Measurements from ENCODE around the gene COX6B1. TPM values are rescaled to one million over a fixed set of nuclear protein-coding genes. Genes with fewer than 3 reads are reported as not detected.
"Not testable (repeated sequence)": the region's sequence is repeated elsewhere in the genome, so short reads cannot be mapped to it uniquely, and the experiment has no call there.

The COX6B1 gene
- polyA plus RNA-seq (2012; ENCODE audit: low read depth, missing spikeins) = 822 TPM

GRCh38 chr19:35648017-35648961 is at the start of gene COX6B1:
COX6B1 (plus strand) TSS chr19:35648323; CDS start chr19:35651244, 2,921 bp downstream.
- TF ChIP-seq PAX5 (IDR thresholded peaks at IDR 0.05; ENCODE audit: insufficient read depth, low read length, severe bottlenecking) = no peak
- peak; percentile 96 for TF ChIP-seq POLR2A (IDR thresholded peaks at IDR 0.05; ENCODE audit: low read depth, low read length)
- TF ChIP-seq TAF1 (IDR thresholded peaks at IDR 0.05; ENCODE audit: low read depth, low read length) = peak; percentile 85
- peak; percentile 74 for TF ChIP-seq POU2F2 (IDR thresholded peaks at IDR 0.05; ENCODE audit: low read depth, low read length)
- peak; percentile 95 for TF ChIP-seq POLR2AphosphoS5 (IDR thresholded peaks at IDR 0.05; ENCODE audit: low read depth, low read length)
- TF ChIP-seq SPI1 (IDR thresholded peaks at IDR 0.05; ENCODE audit: low read depth, low read length) = peak; percentile 53
- FAIRE-seq = peak; percentile 97

GRCh38 chr19:35601971-35602370 is 46.2 kb upstream of the COX6B1 start:
- DNase-seq (ENCODE audit: insufficient read length, low spot score) (no peak), FAIRE-seq (no peak)
- TF ChIP-seq POU2F2 (IDR thresholded peaks at IDR 0.05; ENCODE audit: low read depth, low read length) (no peak), SPI1 (IDR thresholded peaks at IDR 0.05; ENCODE audit: low read depth, low read length) (no peak), POLR2A (IDR thresholded peaks at IDR 0.05; ENCODE audit: low read depth, low read length) (no peak), TAF1 (IDR thresholded peaks at IDR 0.05; ENCODE audit: low read depth, low read length) (no peak), POLR2AphosphoS5 (IDR thresholded peaks at IDR 0.05; ENCODE audit: low read depth, low read length) (no peak), PAX5 (IDR thresholded peaks at IDR 0.05; ENCODE audit: insufficient read depth, low read length, severe bottlenecking) (no peak)

More at GRCh38 chr19:35648017-35648961, at the start of gene COX6B1:
- peak; percentile 93 for DNase-seq (ENCODE audit: insufficient read length, low spot score)

- not testable (repeated sequence) for DNase-seq (ENCODE audit: insufficient read length, low spot score); FAIRE-seq
Observed at GRCh38 chr19:35604436-35604835, 43.7 kb upstream of the COX6B1 start.

GRCh38 chr19:35607170-35607569 is 41.0 kb upstream of the COX6B1 start:
- not testable (repeated sequence) for FAIRE-seq; DNase-seq (ENCODE audit: insufficient read length, low spot score)

- DNase-seq (ENCODE audit: insufficient read length, low spot score) (no peak), FAIRE-seq (no peak)
- no peak for TF ChIP-seq POLR2AphosphoS5 (IDR thresholded peaks at IDR 0.05; ENCODE audit: low read depth, low read length)
Observed at GRCh38 chr19:35607661-35608060, 40.5 kb upstream of the COX6B1 start.

- TF ChIP-seq PAX5 (IDR thresholded peaks at IDR 0.05; ENCODE audit: insufficient read depth, low read length, severe bottlenecking) (no peak), POLR2A (IDR thresholded peaks at IDR 0.05; ENCODE audit: low read depth, low read length) (no peak), SPI1 (IDR thresholded peaks at IDR 0.05; ENCODE audit: low read depth, low read length) (0 out of 2 replicates have a peak, but pooled peaks have one; percentile 31), POLR2AphosphoS5 (IDR thresholded peaks at IDR 0.05; ENCODE audit: low read depth, low read length) (no peak)
- peak; percentile 71 for FAIRE-seq
- DNase-seq (ENCODE audit: insufficient read length, low spot score) = no peak
Observed at GRCh38 chr19:35608251-35608650, 39.9 kb upstream of the COX6B1 start.

- DNase-seq (ENCODE audit: insufficient read length, low spot score) (no peak), FAIRE-seq (peak; percentile 86)
Observed at GRCh38 chr19:35609851-35610353, 38.2 kb upstream of the COX6B1 start.

GRCh38 chr19:35612224-35612558 is 35.9 kb upstream of the COX6B1 start:
- TF ChIP-seq SPI1 (IDR thresholded peaks at IDR 0.05; ENCODE audit: low read depth, low read length) (no peak), POLR2A (IDR thresholded peaks at IDR 0.05; ENCODE audit: low read depth, low read length) (no peak), POLR2AphosphoS5 (IDR thresholded peaks at IDR 0.05; ENCODE audit: low read depth, low read length) (no peak), TAF1 (IDR thresholded peaks at IDR 0.05; ENCODE audit: low read depth, low read length) (no peak), POU2F2 (IDR thresholded peaks at IDR 0.05; ENCODE audit: low read depth, low read length) (no peak), PAX5 (IDR thresholded peaks at IDR 0.05; ENCODE audit: insufficient read depth, low read length, severe bottlenecking) (no peak)
- FAIRE-seq = no peak
- DNase-seq (ENCODE audit: insufficient read length, low spot score) = no peak

More at GRCh38 chr19:35609851-35610353, 38.2 kb upstream of the COX6B1 start:
- TF ChIP-seq POU2F2 (IDR thresholded peaks at IDR 0.05; ENCODE audit: low read depth, low read length) (0 out of 2 replicates have a peak, but pooled peaks have one; percentile 10), PAX5 (IDR thresholded peaks at IDR 0.05; ENCODE audit: insufficient read depth, low read length, severe bottlenecking) (no peak), TAF1 (IDR thresholded peaks at IDR 0.05; ENCODE audit: low read depth, low read length) (no peak), POLR2A (IDR thresholded peaks at IDR 0.05; ENCODE audit: low read depth, low read length) (peak; percentile 62; the same call in 1 of the 2 replicates), POLR2AphosphoS5 (IDR thresholded peaks at IDR 0.05; ENCODE audit: low read depth, low read length) (peak; percentile 49; the same call in 1 of the 2 replicates), SPI1 (IDR thresholded peaks at IDR 0.05; ENCODE audit: low read depth, low read length) (peak; percentile 75)

GRCh38 chr19:35612559-35613321 is 35.4 kb upstream of the COX6B1 start, which contains the start of gene HAUS5:
HAUS5 (plus strand) TSS chr19:35612735; CDS start chr19:35612795, 60 bp downstream.
- FAIRE-seq (peak; percentile 98), DNase-seq (ENCODE audit: insufficient read length, low spot score) (peak; percentile 94)
- TF ChIP-seq POLR2A (IDR thresholded peaks at IDR 0.05; ENCODE audit: low read depth, low read length) (peak; percentile 65), SPI1 (IDR thresholded peaks at IDR 0.05; ENCODE audit: low read depth, low read length) (no peak), POU2F2 (IDR thresholded peaks at IDR 0.05; ENCODE audit: low read depth, low read length) (no peak; the same call in 1 of the 2 replicates), POLR2AphosphoS5 (IDR thresholded peaks at IDR 0.05; ENCODE audit: low read depth, low read length) (peak; percentile 69), TAF1 (IDR thresholded peaks at IDR 0.05; ENCODE audit: low read depth, low read length) (peak; percentile 72; the same call in 1 of the 2 replicates), PAX5 (IDR thresholded peaks at IDR 0.05; ENCODE audit: insufficient read depth, low read length, severe bottlenecking) (peak; percentile 8)
